Posterior cingulate gyrus (tissue), 11 donors: Measurements from ENCODE around the gene CD33.
"Not testable (repeated sequence)": the region's sequence is repeated elsewhere in the genome, so short reads cannot be mapped to it uniquely, and the experiment has no call there.

Experiments used
- DNase-seq, 10 donors: peaks; one replicate each; pipeline versions ENCODE4 v3.0.0 to v3.0.0-alpha.2; 2020 to 2021; ENCODE audit warnings: mixed read lengths in 3 of 10
- intact Hi-C: fragments of 100-400 bp; cut with DNase I; formaldehyde crosslinking; loops from one replicate; pipeline ENCODE4 v1.15.1; 2023

Gene CD33

GRCh38 chr19:51207747-51208146, 17.1 kb upstream of the CD33 start:
- DNase-seq: no peak

GRCh38 chr19:51210191-51210784, 14.6 kb upstream of the CD33 start:
- DNase-seq: no peak
- intact Hi-C loops: no loop called here

More at GRCh38 chr19:51207747-51208146, 17.1 kb upstream of the CD33 start:
- intact Hi-C loops: no loop called here

- DNase-seq, intact Hi-C loops: not testable (repeated sequence)
These were observed 14.0 kb upstream of the CD33 start for GRCh38 chr19:51210874-51211361.

GRCh38 chr19:51211833-51212232, 13.0 kb upstream of the CD33 start:
- DNase-seq: no peak
- intact Hi-C loops: no loop called here

- intact Hi-C loops: no loop called here
- DNase-seq: no peak
These were observed 5.6 kb upstream of the CD33 start for GRCh38 chr19:51219307-51219706.

GRCh38 chr19:51219971-51220370, 4.9 kb upstream of the CD33 start:
- intact Hi-C loops: no loop called here
- no peak for DNase-seq

- no peak for DNase-seq
- intact Hi-C loops: no loop called here
These were observed 3.9 kb upstream of the CD33 start for GRCh38 chr19:51220996-51221395.

- intact Hi-C loops: no loop called here
- DNase-seq: no peak
These were observed 678 bp upstream of the CD33 start for GRCh38 chr19:51224163-51224641.

- DNase-seq: no peak
- intact Hi-C loops: no loop called here
These were observed 1.2 kb downstream of the CD33 start for GRCh38 chr19:51226067-51226466.

GRCh38 chr19:51227326-51227725, 2.4 kb downstream of the CD33 start:
- DNase-seq: no peak
- intact Hi-C loops: no loop called here

GRCh38 chr19:51227966-51228365, 3.1 kb downstream of the CD33 start:
- no peak for DNase-seq
- intact Hi-C loops: no loop called here

GRCh38 chr19:51240866-51241265, 16.0 kb downstream of the CD33 start:
- no peak for DNase-seq
- intact Hi-C loops: no loop called here

- intact Hi-C loops: no loop called here
- no peak for DNase-seq
These were observed 18.2 kb downstream of the CD33 start for GRCh38 chr19:51242881-51243630.

GRCh38 chr19:51246164-51246552, 21.3 kb downstream of the CD33 start:
- no peak for DNase-seq

GRCh38 chr19:51247972-51248590, 23.2 kb downstream of the CD33 start:
- intact Hi-C loops: no loop called here

More at GRCh38 chr19:51246164-51246552, 21.3 kb downstream of the CD33 start:
- intact Hi-C loops: no loop called here

GRCh38 chr19:51250786-51251467, 26.0 kb downstream of the CD33 start, which contains the start of gene SIGLECL1:
Gene SIGLECL1 (plus strand): TSS chr19:51251080. CDS start chr19:51264073, 12,993 bp downstream.
- DNase-seq: no peak
- intact Hi-C loops: no loop called here

More at GRCh38 chr19:51247972-51248590, 23.2 kb downstream of the CD33 start:
- no peak for DNase-seq

GRCh38 chr19:51251468-51251820, 26.6 kb downstream of the CD33 start:
- no peak for DNase-seq
- intact Hi-C loops: no loop called here

GRCh38 chr19:51252306-51253079, 27.6 kb downstream of the CD33 start:
- intact Hi-C loops: no loop called here
- DNase-seq: no peak

- DNase-seq: no peak
- intact Hi-C loops: no loop called here
These were observed 28.4 kb downstream of the CD33 start for GRCh38 chr19:51253088-51253806.
